Measurements from ENCODE around the gene NADK2. TPM values are rescaled to one million over a fixed set of nuclear protein-coding genes. Genes with fewer than 3 reads are reported as not detected.
"Not testable (repeated sequence)": the region's sequence is repeated elsewhere in the genome, so short reads cannot be mapped to it uniquely, and the experiment has no call there.

NADK2 gene
- total and polyA plus RNA-seq, 2 donors (not counting 1 experiment from before 2014, with no cell fraction given): 11.6 to 26.9 TPM

DNA sequence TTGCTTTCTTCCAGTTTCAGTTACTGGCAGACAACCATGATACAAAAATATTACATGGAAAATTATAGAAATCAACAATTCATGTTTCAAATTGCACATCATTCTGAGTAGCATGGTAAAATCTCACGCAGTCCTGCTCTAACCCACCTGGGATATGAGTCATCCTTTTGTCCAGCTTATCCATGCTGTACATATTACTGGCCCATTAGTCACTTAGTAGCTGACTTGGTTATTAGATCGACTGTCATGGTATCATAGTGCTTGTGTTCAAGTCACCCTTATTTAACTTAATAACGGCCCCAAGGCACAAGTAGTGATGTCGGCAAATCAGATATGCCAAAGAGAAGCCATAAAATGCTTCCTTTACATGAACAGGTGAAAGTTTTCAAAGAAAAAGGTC is 41.2 kb downstream of the NADK2 start:
- H3K9me3 ChIP-seq (ENCODE audit: control insufficient read depth, insufficient read depth, low read depth, low read length): no peaks in the 10 kb centered on the region
- TF ChIP-seq CTCF (conservative IDR thresholded peaks at IDR 0.05 in 1 of 2, IDR thresholded peaks at IDR 0.05 in 1 of 2; ENCODE audit: low read depth in 1 of 2, low read length in 2 of 2): no peak
- no peak for TF ChIP-seq EZH2 (IDR thresholded peaks at IDR 0.05; ENCODE audit: low read length, missing control alignments)
- no peaks in the 10 kb centered on the region for H4K20me1 ChIP-seq (ENCODE audit: control insufficient read depth, extremely low read depth, insufficient read depth, low read length)
- no peaks in the 10 kb centered on the region for H3K27me3 ChIP-seq (ENCODE audit: control insufficient read depth, insufficient read depth, low read length)
- H3K36me3 ChIP-seq (ENCODE audit: control insufficient read depth, insufficient read depth, low read length): peaks cover 3% of the 10 kb centered on the region
- H3K9ac ChIP-seq (ENCODE audit: insufficient read depth, low read length): no peak overlapping the region
- H2AFZ ChIP-seq (ENCODE audit: low read length): no peak overlapping the region
- H3K79me2 ChIP-seq (ENCODE audit: control insufficient read depth, insufficient read depth, low read length): no peaks in the 10 kb centered on the region
- H3K4me3 ChIP-seq (replicated peaks in 1 of 4; ENCODE audit: control extremely low read depth in 1 of 4, insufficient read depth in 1 of 4, low read depth in 3 of 4, low read length in 4 of 4): no peak overlapping the region
- H3K4me1 ChIP-seq (ENCODE audit: control insufficient read depth, extremely low read depth, insufficient read depth, low read length): peaks cover 3% of the 10 kb centered on the region
- H3K27ac ChIP-seq (ENCODE audit: insufficient read depth, low read length): no peak overlapping the region
- H3K4me2 ChIP-seq (ENCODE audit: extremely low read depth, insufficient read depth, low read length): no peak overlapping the region
- DNase-seq (ENCODE audit: low read depth in 2 of 2): peak in 1 of 2 donors; percentile 80

DNA sequence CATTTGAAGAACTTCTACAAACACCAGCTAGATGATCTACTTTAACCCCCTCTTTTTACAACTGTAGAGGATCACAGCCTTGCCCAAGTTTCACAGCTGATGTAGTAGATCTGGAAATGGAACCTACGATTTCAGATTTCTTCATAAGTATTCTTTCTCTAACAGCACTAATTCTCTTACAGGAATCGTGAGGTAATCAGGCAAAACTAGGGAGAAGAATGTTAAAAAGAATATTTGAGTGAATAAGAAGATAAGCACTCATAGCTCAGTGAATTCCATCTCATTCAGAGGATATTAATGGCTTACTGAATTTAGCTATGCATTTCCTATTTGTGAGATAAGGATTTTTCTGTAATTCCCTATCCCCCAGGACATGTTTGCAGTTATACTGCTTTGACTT is 42.1 kb downstream of the NADK2 start:
- Histone ChIP-seq H4K20me1 (ENCODE audit: control insufficient read depth, extremely low read depth, insufficient read depth, low read length) (no peaks in the 10 kb centered on the region), H2AFZ (ENCODE audit: low read length) (no peak overlapping the region), H3K9me3 (ENCODE audit: control insufficient read depth, insufficient read depth, low read depth, low read length) (no peaks in the 10 kb centered on the region), H3K27me3 (ENCODE audit: control insufficient read depth, insufficient read depth, low read length) (no peaks in the 10 kb centered on the region), H3K4me1 (ENCODE audit: control insufficient read depth, extremely low read depth, insufficient read depth, low read length) (peaks cover 3% of the 10 kb centered on the region), H3K4me2 (ENCODE audit: extremely low read depth, insufficient read depth, low read length) (no peak overlapping the region), H3K4me3 (replicated peaks in 1 of 4; ENCODE audit: control extremely low read depth in 1 of 4, insufficient read depth in 1 of 4, low read depth in 3 of 4, low read length in 4 of 4) (no peak overlapping the region), H3K79me2 (ENCODE audit: control insufficient read depth, insufficient read depth, low read length) (no peaks in the 10 kb centered on the region), H3K27ac (ENCODE audit: insufficient read depth, low read length) (no peak overlapping the region), H3K36me3 (ENCODE audit: control insufficient read depth, insufficient read depth, low read length) (peaks cover 3% of the 10 kb centered on the region), H3K9ac (ENCODE audit: insufficient read depth, low read length) (no peak overlapping the region)
- DNase-seq (ENCODE audit: low read depth in 2 of 2): peak in 1 of 2 donors; percentile 82
- no peak for TF ChIP-seq CTCF (conservative IDR thresholded peaks at IDR 0.05 in 1 of 2, IDR thresholded peaks at IDR 0.05 in 1 of 2; ENCODE audit: low read depth in 1 of 2, low read length in 2 of 2)
- TF ChIP-seq EZH2 (IDR thresholded peaks at IDR 0.05; ENCODE audit: low read length, missing control alignments): no peak

DNA sequence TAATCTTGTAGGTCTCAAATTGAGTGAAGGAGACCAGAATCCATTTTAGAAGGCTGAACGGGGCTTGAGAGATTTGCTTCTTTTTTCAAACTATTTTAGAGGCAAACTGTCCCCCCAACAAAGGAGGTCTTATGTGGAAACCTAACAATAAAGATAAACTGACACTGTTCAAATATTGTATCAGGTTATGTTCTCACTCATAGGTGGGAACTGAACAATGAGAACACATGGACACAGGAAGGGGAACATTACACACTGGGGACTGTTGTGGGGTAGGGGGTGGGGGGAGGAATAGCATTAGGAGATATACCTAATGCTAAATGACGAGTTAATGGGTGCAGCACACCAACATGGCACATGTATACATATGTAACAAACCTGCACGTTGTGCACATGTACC is 42.9 kb downstream of the NADK2 start:
- H3K36me3 ChIP-seq (ENCODE audit: control insufficient read depth, insufficient read depth, low read length); H2AFZ ChIP-seq (ENCODE audit: low read length); H3K9ac ChIP-seq (ENCODE audit: insufficient read depth, low read length); H3K4me3 ChIP-seq (replicated peaks in 1 of 4; ENCODE audit: control extremely low read depth in 1 of 4, insufficient read depth in 1 of 4, low read depth in 3 of 4, low read length in 4 of 4); H3K9me3 ChIP-seq (ENCODE audit: control insufficient read depth, insufficient read depth, low read depth, low read length); H3K27me3 ChIP-seq (ENCODE audit: control insufficient read depth, insufficient read depth, low read length); H3K4me2 ChIP-seq (ENCODE audit: extremely low read depth, insufficient read depth, low read length); DNase-seq (ENCODE audit: low read depth in 2 of 2); H3K4me1 ChIP-seq (ENCODE audit: control insufficient read depth, extremely low read depth, insufficient read depth, low read length); H3K79me2 ChIP-seq (ENCODE audit: control insufficient read depth, insufficient read depth, low read length); H4K20me1 ChIP-seq (ENCODE audit: control insufficient read depth, extremely low read depth, insufficient read depth, low read length); H3K27ac ChIP-seq (ENCODE audit: insufficient read depth, low read length): not testable (repeated sequence)
